Left cardiac atrium (tissue), 4 donors: ENCODE data around the gene FHOD1. TPM values are rescaled to one million over a fixed set of nuclear protein-coding genes. Genes with fewer than 3 reads are reported as not detected.

Source experiments
- ATAC-seq, 2 donors: fragments of 200-7000 bp; cut with Tn5 transposase; one replicate each; pipeline ENCODE4 v1.9.1; 2020; ENCODE audit warnings: mild to moderate bottlenecking in 2 of 2, moderate library complexity in 2 of 2
- DNase-seq: peaks from one replicate; pipeline ENCODE4 v3.0.0-alpha.2; 2020
- intact Hi-C, 2 donors: fragments of 100-400 bp; cut with DNase I; formaldehyde crosslinking; loops; one replicate each; pipeline versions ENCODE4 v1.14.1 to v1.15.1; 2022 to 2023
- total RNA-seq, 2 donors: library from RNA; stranded (reverse); fragmentation: NEBNext Ultra II Directional; extraction: Animal tissue kit (Norgen Biotek cat#: 25700); gene quantifications; one replicate each; pipeline ENCODE4 v1.2.1, GENCODE V29; 2021
- donor health status: DM: no; HTN: yes; CAD: no.
- donor health status: DM: no; HTN: yes; CAD: no; lungs with severe emphysema.
- donor health status: DM: yes; HTN: yes; CAD: no.
- donor health status: Dilated cardiomyopathy.

Gene FHOD1
- total RNA-seq, 2 donors from 2014 or later: 18.7 to 25.8 TPM

GRCh38 chr16:67278773-67279295 lies 31.6 kb upstream of the FHOD1 start:
- intact Hi-C loops: no loop called here
- peak; percentile 54 for DNase-seq
- peak; percentile 4 to 40 for ATAC-seq

- intact Hi-C loops: no loop called here
- DNase-seq (no peak), ATAC-seq (peak in 1 of 2 donors; percentile 74)
These were observed 30.9 kb upstream of the FHOD1 start for GRCh38 chr16:67277999-67278772.

- ATAC-seq (peak; percentile 35 to 88), DNase-seq (peak; percentile 67)
- intact Hi-C loops: no loop called here
These were observed 30.2 kb upstream of the FHOD1 start for GRCh38 chr16:67277294-67277998.

GRCh38 chr16:67275321-67275720 lies 28.0 kb upstream of the FHOD1 start:
- intact Hi-C loops: no loop called here
- DNase-seq: no peak
- ATAC-seq: no peak

- intact Hi-C loops: no loop called here
- ATAC-seq (no peak), DNase-seq (no peak)
These were observed 24.2 kb upstream of the FHOD1 start for GRCh38 chr16:67271446-67271845.

- intact Hi-C loops: no loop called here
- ATAC-seq (no peak), DNase-seq (no peak)
These were observed 23.7 kb upstream of the FHOD1 start for GRCh38 chr16:67270931-67271338.

GRCh38 chr16:67269766-67270165 lies 22.5 kb upstream of the FHOD1 start:
- DNase-seq: no peak
- intact Hi-C loops: loop anchor here (10.0 kb wide), 2 partner anchors 125 to 135 kb away; partner anchors contain the start of gene TPPP3 (in 1 of the 2)
- ATAC-seq: no peak

GRCh38 chr16:67268136-67268579 lies 20.9 kb upstream of the FHOD1 start:
- intact Hi-C loops: loop anchor here (10.0 kb wide), 2 partner anchors 127 to 137 kb away; partner anchors contain the start of gene TPPP3 (in 1 of the 2)
- DNase-seq: peak; percentile 85
- ATAC-seq: peak; percentile 88 to 97

GRCh38 chr16:67265834-67266233 lies 18.6 kb upstream of the FHOD1 start:
- DNase-seq (no peak), ATAC-seq (no peak)
- intact Hi-C loops: loop anchor here (10.0 kb wide), 2 partner anchors 129 to 139 kb away; partner anchors contain the start of gene TPPP3 (in 1 of the 2)

- intact Hi-C loops: loop anchor here (10.0 kb wide), 2 partner anchors 130 to 140 kb away; partner anchors contain the start of gene TPPP3 (in 1 of the 2)
- ATAC-seq (no peak), DNase-seq (no peak)
These were observed 17.6 kb upstream of the FHOD1 start for GRCh38 chr16:67264866-67265265.

GRCh38 chr16:67264277-67264676 lies 17.0 kb upstream of the FHOD1 start:
- ATAC-seq (no peak), DNase-seq (no peak)
- intact Hi-C loops: loop anchor here (10.0 kb wide), 2 partner anchors 131 to 141 kb away; partner anchors contain the start of gene TPPP3 (in 1 of the 2)

- intact Hi-C loops: loop anchor here (10.0 kb wide), 2 partner anchors 132 to 142 kb away; partner anchors contain the start of gene TPPP3 (in 1 of the 2)
- ATAC-seq (no peak), DNase-seq (no peak)
These were observed 15.9 kb upstream of the FHOD1 start for GRCh38 chr16:67263201-67263600.

GRCh38 chr16:67260426-67261063 lies 13.3 kb upstream of the FHOD1 start:
- DNase-seq (no peak), ATAC-seq (peak; percentile 70 to 79)
- intact Hi-C loops: loop anchor here (10.0 kb wide), 2 partner anchors 134 to 144 kb away; partner anchors contain the start of gene TPPP3 (in 1 of the 2)

GRCh38 chr16:67259705-67260104 lies 12.4 kb upstream of the FHOD1 start:
- ATAC-seq (no peak), DNase-seq (no peak)
- intact Hi-C loops: loop anchor here (10.0 kb wide), 2 partner anchors 135 to 145 kb away; partner anchors contain the start of gene TPPP3 (in 1 of the 2)

GRCh38 chr16:67258161-67258835 lies 11.0 kb upstream of the FHOD1 start:
- DNase-seq: no peak
- ATAC-seq: no peak
- intact Hi-C loops: no loop called here

GRCh38 chr16:67257486-67258160 lies 10.3 kb upstream of the FHOD1 start:
- ATAC-seq (no peak), DNase-seq (no peak)
- intact Hi-C loops: no loop called here

GRCh38 chr16:67256701-67257230 lies 9.5 kb upstream of the FHOD1 start:
- ATAC-seq: no peak
- no peak for DNase-seq
- intact Hi-C loops: no loop called here
